ENCODE data around the gene RDH13.

RDH13 gene

DNA sequence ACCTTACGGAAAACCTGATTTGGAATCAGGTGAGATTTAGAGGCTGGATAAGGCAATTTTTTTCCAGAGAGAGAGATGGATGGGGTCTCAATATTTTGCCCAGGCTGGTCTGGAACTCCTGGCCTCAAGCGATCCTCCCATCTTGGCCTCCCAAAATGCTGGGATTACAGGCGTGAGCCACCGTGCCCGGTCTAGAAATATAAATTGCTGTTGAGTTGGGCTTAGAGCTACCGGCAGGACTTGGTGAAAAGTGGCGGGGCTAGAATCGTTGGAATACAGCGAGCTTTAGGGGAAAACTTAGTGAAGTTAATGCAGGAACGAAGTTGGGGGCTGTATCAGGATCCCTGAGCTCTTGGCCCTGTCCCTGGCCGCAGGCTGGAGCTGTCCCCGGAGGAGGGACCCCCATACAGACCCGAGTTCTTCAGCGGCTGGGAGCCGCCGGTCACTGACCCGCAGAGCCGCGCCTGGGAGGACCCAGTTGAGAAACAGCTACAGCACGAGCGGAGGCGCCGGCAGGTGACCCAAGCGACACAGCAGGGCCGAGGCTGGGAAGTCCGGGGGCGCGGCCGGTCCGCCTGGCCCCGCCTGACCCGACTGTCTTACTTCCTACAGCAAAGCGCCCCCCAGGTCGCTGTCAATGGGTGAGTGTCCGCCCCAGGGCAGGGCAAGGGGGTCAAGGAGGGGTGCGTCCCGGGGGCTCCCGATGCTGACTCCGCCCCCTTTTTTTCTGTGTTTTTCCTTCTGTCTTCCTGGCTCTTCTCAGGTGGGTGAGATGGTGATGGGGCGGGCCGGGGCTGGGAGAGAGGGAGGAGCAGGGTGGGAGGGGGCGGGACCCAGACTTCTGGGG lies 20.3 kb upstream of the RDH13 start:
- no peak overlapping the region; the same call in 1 of the 2 replicates for H3K4me3 ChIP-seq (ENCODE audit: low read length)
- no peak for DNase-seq (ENCODE audit: low read depth, low spot score)
- peaks cover 10% of the 10 kb centered on the region for H3K4me1 ChIP-seq (ENCODE audit: control insufficient read depth, insufficient read depth, low read length)

DNA sequence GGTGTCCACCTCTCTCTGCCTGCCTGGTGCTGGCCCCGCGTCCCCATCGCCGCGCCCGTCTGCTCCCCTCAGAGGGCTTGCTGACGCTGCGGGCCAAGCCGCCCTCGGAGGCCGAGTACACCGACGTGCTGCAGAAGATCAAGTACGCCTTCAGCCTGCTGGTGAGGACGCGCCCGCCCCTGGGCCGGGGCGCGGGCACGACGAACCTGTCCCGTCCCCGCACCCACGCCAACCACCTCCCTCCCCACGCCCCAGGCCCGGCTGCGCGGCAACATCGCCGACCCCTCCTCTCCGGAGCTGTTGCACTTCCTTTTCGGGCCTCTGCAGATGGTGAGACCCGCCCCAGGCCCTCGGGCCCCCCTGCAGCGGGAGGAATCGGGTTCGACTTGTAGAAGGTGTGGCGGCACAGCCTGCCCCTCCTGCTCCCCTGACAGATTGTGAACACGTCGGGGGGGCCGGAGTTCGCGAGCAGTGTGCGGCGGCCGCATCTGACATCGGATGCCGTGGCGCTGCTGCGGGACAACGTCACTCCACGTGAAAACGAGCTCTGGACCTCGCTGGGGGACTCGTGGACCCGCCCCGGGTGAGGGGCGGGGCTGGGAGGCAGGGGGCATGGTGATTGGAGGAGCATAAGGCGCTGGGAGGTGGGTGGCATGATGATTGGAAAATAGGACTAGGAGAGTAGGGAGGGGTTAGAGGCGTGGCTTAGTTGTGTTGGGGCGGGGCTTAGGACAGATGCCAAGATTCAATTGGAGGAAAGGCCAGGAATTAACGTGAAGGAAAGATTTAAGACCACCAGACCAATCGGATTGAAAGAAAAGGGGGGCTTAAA lies 19.3 kb upstream of the RDH13 start:
- no CpG with 5 or more reads among the region's 64 CpGs for WGBS (ENCODE audit: insufficient coverage, insufficient read length)
- Histone ChIP-seq H3K9me3 (ENCODE audit: control insufficient read depth, insufficient read depth, low read length) (no peaks in the 10 kb centered on the region), H3K36me3 (ENCODE audit: control insufficient read depth, insufficient read depth, low read length) (no peaks in the 10 kb centered on the region), H3K27me3 (ENCODE audit: control insufficient read depth, insufficient read depth, low read length) (peaks cover 5% of the 10 kb centered on the region), H3K4me1 (ENCODE audit: control insufficient read depth, insufficient read depth, low read length) (peaks cover 5% of the 10 kb centered on the region), H3K27ac (ENCODE audit: low read length) (no peak overlapping the region), H3K4me3 (ENCODE audit: low read length) (no peak overlapping the region)
- DNase-seq (ENCODE audit: low read depth, low spot score) = no peak

More for the DNA sequence above, 20.3 kb upstream of the RDH13 start:
- H3K27ac ChIP-seq (ENCODE audit: low read length) = no peak overlapping the region
- no peaks in the 10 kb centered on the region for H3K36me3 ChIP-seq (ENCODE audit: control insufficient read depth, insufficient read depth, low read length)
- peaks cover 5% of the 10 kb centered on the region for H3K27me3 ChIP-seq (ENCODE audit: control insufficient read depth, insufficient read depth, low read length)
- no CpG with 5 or more reads among the region's 42 CpGs for WGBS (ENCODE audit: insufficient coverage, insufficient read length)
- H3K9me3 ChIP-seq (ENCODE audit: control insufficient read depth, insufficient read depth, low read length) = no peaks in the 10 kb centered on the region

DNA sequence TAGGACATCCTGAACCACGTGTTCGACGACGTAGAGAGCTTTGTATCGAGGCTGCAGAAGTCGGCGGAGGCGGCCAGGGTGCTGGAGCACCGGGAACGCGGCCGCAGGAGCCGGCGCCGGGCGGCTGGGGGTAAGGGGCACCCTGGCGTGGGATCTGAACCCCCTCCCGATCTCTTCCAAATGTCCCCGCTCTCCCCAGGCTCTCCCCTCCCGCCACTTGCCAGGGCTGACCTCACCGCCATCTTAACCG lies 18.7 kb upstream of the RDH13 start:
- no peaks in the 10 kb centered on the region for H3K9me3 ChIP-seq (ENCODE audit: control insufficient read depth, insufficient read depth, low read length)
- H3K4me3 ChIP-seq (ENCODE audit: low read length) = no peak overlapping the region
- H3K36me3 ChIP-seq (ENCODE audit: control insufficient read depth, insufficient read depth, low read length) = no peaks in the 10 kb centered on the region
- peaks cover 5% of the 10 kb centered on the region for H3K27me3 ChIP-seq (ENCODE audit: control insufficient read depth, insufficient read depth, low read length)
- no CpG with 5 or more reads among the region's 22 CpGs for WGBS (ENCODE audit: insufficient coverage, insufficient read length)
- no peak overlapping the region for H3K27ac ChIP-seq (ENCODE audit: low read length)
- H3K4me1 ChIP-seq (ENCODE audit: control insufficient read depth, insufficient read depth, low read length) = peaks cover 5% of the 10 kb centered on the region
- DNase-seq (ENCODE audit: low read depth, low spot score) = no peak

DNA sequence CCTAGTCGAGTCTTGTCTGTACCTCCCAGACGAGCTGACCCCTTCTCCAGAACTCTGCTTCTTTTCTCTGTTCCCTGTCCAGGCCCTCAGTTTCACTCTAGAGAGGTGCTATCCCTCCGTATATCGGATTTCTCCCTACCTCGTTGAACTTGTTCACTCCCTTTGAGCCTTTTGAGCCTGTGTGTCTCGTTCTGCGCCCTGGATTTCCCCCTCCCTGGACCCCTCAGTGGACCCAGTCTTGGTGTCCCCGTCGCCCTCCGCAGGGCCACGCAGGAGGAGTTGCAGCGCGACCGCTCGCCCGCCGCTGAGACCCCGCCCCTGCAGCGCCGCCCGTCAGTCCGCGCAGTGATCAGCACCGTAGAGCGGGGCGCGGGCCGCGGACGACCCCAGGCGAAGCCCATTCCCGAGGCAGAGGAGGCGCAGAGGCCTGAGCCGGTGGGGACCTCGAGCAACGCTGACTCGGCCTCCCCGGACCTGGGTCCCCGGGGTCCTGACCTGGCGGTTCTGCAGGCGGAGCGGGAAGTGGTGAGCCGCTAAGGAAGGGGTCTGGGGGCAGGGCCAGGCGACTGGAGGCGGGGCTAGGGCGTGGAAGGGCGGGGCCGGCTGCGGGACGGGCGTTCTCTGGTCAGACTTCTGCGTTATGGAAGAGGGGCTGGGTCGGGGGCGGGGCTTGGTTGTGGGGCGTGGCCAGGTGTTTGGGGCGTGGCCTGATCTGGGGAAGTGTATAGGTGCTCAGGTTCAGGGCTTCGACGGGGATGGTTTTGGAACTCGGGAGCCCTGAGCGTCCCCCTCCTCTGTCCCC lies 18.2 kb upstream of the RDH13 start:
- Histone ChIP-seq H3K4me3 (ENCODE audit: low read length) (peak overlapping the region; percentile 66), H3K27me3 (ENCODE audit: control insufficient read depth, insufficient read depth, low read length) (peaks cover 5% of the 10 kb centered on the region), H3K4me1 (ENCODE audit: control insufficient read depth, insufficient read depth, low read length) (peaks cover 8% of the 10 kb centered on the region), H3K9me3 (ENCODE audit: control insufficient read depth, insufficient read depth, low read length) (no peaks in the 10 kb centered on the region), H3K27ac (ENCODE audit: low read length) (no peak overlapping the region), H3K36me3 (ENCODE audit: control insufficient read depth, insufficient read depth, low read length) (no peaks in the 10 kb centered on the region)
- WGBS (ENCODE audit: insufficient coverage, insufficient read length) = no CpG with 5 or more reads among the region's 60 CpGs
- DNase-seq (ENCODE audit: low read depth, low spot score) = no peak

DNA sequence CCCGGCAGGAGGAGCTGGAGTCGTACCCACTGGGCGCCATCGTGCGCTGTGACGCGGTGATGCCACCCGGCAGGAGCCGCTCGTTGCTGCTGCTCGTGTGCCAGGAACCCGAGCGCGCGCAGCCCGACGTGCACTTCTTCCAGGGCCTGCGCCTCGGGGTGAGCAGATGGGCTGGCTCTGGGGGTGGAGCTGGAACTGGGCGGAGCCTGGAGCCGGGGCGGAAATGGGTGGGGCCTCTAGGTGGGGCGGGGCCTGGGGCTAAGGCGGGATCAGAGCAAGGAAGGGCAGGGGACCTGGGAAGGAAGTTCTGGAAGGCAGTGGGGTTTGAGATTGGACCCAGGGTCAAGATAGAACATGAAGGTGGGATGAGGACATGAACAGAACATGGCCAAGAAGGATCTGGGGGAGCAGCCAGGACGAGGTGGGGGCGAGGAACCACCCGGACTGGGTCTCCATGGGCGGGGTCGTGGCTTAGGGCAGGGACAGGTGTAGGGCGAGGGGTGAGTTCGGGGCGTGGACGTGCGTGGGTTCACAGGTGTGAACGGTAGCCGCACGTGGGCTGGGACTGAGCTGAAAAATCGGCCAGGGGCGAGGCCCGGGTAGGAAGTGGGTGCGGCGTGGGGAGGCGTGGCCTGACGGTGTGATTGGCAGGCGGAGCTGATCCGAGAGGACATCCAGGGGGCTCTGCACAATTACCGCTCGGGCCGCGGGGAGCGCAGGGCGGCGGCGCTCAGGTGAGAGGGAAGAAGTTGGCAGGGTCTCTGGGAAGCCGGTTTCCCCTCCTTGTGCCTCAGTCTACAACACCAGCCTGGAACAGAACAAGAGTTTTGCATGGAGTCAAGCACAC lies 17.4 kb upstream of the RDH13 start:
- Histone ChIP-seq H3K4me3 (ENCODE audit: low read length) (peak overlapping the region; percentile 66; the same call in 1 of the 2 replicates), H3K27me3 (ENCODE audit: control insufficient read depth, insufficient read depth, low read length) (no peaks in the 10 kb centered on the region), H3K27ac (ENCODE audit: low read length) (no peak overlapping the region), H3K36me3 (ENCODE audit: control insufficient read depth, insufficient read depth, low read length) (no peaks in the 10 kb centered on the region), H3K9me3 (ENCODE audit: control insufficient read depth, insufficient read depth, low read length) (no peaks in the 10 kb centered on the region), H3K4me1 (ENCODE audit: control insufficient read depth, insufficient read depth, low read length) (peaks cover 5% of the 10 kb centered on the region)
- no peak for DNase-seq (ENCODE audit: low read depth, low spot score)
- no CpG with 5 or more reads among the region's 55 CpGs for WGBS (ENCODE audit: insufficient coverage, insufficient read length)

DNA sequence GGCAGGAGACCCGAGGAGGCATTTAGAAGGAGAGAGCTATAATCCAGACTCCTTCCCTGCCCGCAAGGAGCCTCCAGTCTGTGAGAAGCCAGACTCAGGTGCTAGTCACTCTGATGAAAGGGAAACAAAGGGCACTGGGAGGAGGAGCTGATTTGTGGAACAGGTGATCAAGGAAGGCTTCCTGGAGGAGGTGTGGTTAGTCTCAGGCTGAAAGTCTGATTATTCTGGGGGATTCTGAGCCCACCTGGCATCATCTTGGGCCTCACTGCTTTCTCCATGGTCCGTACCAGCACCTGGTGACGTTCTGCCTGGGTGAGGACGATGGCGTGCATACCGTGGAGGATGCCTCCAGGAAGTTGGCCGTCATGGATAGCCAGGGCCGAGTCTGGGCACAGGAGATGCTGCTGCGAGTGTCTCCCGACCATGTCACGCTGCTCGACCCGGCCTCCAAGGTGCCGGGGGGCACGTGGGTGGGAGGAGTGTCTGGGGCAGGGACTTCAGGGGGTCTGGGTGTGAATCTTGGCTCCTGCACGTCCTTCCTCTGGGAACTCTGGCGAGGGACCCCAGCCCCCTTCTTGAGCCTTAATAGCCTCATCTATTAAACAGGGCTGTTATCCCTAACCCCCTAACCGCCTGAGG lies 16.6 kb upstream of the RDH13 start:
- Histone ChIP-seq H3K4me3 (ENCODE audit: low read length) (no peak overlapping the region; the same call in 1 of the 2 replicates), H3K27ac (ENCODE audit: low read length) (no peak overlapping the region), H3K9me3 (ENCODE audit: control insufficient read depth, insufficient read depth, low read length) (no peaks in the 10 kb centered on the region), H3K4me1 (ENCODE audit: control insufficient read depth, insufficient read depth, low read length) (peaks cover 6% of the 10 kb centered on the region), H3K36me3 (ENCODE audit: control insufficient read depth, insufficient read depth, low read length) (no peaks in the 10 kb centered on the region), H3K27me3 (ENCODE audit: control insufficient read depth, insufficient read depth, low read length) (no peaks in the 10 kb centered on the region)
- DNase-seq (ENCODE audit: low read depth, low spot score) = no peak
- no CpG with 5 or more reads among the region's 19 CpGs for WGBS (ENCODE audit: insufficient coverage, insufficient read length)

DNA sequence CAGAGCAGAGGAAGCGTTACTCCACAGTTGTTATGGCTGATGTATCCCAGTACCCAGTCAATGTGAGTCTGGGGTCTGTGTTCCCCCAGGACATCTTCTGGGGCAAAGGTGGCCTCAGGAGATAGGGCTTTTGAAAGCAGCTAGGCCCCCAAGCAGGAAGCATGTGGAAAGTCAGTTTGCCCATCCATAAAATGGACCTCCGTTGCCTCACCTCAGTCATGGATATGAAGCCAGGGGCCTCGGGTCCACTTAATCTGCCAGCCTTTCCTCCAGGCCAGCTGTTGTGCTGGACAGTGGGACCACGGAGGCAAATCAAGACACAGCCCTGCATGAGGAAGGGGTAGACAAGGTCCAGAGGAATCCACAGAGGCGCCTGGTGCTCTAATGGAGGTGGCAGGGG lies 16.0 kb upstream of the RDH13 start:
- Histone ChIP-seq H3K36me3 (ENCODE audit: control insufficient read depth, insufficient read depth, low read length) (no peaks in the 10 kb centered on the region), H3K9me3 (ENCODE audit: control insufficient read depth, insufficient read depth, low read length) (no peaks in the 10 kb centered on the region), H3K27ac (ENCODE audit: low read length) (no peak overlapping the region), H3K4me3 (ENCODE audit: low read length) (no peak overlapping the region), H3K27me3 (ENCODE audit: control insufficient read depth, insufficient read depth, low read length) (no peaks in the 10 kb centered on the region), H3K4me1 (ENCODE audit: control insufficient read depth, insufficient read depth, low read length) (peaks cover 6% of the 10 kb centered on the region)
- no peak for DNase-seq (ENCODE audit: low read depth, low spot score)
- WGBS (ENCODE audit: insufficient coverage, insufficient read length) = no CpG with 5 or more reads among the region's 5 CpGs

DNA sequence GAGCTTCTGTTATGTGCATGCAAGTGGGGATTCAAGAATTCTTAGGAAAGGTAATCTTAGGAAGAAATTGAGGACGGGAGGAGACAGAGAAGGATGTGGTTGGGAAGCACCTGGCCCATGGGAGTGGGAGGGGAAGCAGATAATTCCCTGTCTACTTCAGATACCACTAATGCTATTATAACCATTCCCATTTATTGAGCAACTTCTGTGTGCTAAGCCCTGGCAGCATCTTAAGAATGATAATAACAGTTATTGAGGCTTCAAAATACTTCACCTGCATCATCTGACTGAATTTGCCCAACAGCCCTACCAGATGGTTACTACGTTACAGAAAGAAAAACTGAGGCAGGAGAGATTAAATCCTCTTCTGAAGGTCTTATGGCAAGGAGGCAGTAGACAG lies 14.2 kb upstream of the RDH13 start:
- no peaks in the 10 kb centered on the region for H3K36me3 ChIP-seq (ENCODE audit: control insufficient read depth, insufficient read depth, low read length)
- H3K27me3 ChIP-seq (ENCODE audit: control insufficient read depth, insufficient read depth, low read length) = no peaks in the 10 kb centered on the region
- WGBS (ENCODE audit: insufficient coverage, insufficient read length) = no CpG with 5 or more reads among the region's 2 CpGs

DNA sequence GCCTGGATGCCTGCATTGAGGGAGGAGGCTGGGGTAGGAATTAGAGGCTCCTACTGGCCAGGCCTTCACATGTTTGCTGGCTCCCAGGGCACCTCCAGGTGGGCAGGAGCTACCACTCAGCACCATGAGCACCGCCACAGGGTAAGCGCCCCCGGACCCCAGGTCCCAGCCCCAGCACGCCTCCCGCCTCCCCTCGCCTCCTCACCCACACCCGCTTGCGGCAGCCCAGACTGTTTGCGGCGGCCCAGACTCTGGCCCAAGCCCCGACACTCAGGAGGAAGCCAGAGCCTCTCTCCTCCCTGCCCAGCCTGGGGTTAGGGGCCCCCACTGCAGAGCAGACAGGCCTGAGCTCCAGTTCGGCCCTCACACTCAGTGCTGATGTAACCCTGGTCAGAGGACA lies 13.4 kb upstream of the RDH13 start:
- H3K36me3 ChIP-seq (ENCODE audit: control insufficient read depth, insufficient read depth, low read length) = no peaks in the 10 kb centered on the region
- no CpG with 5 or more reads among the region's 12 CpGs for WGBS (ENCODE audit: insufficient coverage, insufficient read length)
- no peak for DNase-seq (ENCODE audit: low read depth, low spot score)
- no peak overlapping the region for H3K27ac ChIP-seq (ENCODE audit: low read length)
- H3K4me1 ChIP-seq (ENCODE audit: control insufficient read depth, insufficient read depth, low read length) = peaks cover 6% of the 10 kb centered on the region
- no peak overlapping the region for H3K4me3 ChIP-seq (ENCODE audit: low read length)
- H3K27me3 ChIP-seq (ENCODE audit: control insufficient read depth, insufficient read depth, low read length) = no peaks in the 10 kb centered on the region
- H3K9me3 ChIP-seq (ENCODE audit: control insufficient read depth, insufficient read depth, low read length) = no peaks in the 10 kb centered on the region

More for the DNA sequence above, 14.2 kb upstream of the RDH13 start:
- Histone ChIP-seq H3K9me3 (ENCODE audit: control insufficient read depth, insufficient read depth, low read length) (no peaks in the 10 kb centered on the region), H3K4me3 (ENCODE audit: low read length) (no peak overlapping the region), H3K27ac (ENCODE audit: low read length) (no peak overlapping the region), H3K4me1 (ENCODE audit: control insufficient read depth, insufficient read depth, low read length) (peaks cover 6% of the 10 kb centered on the region)
- no peak for DNase-seq (ENCODE audit: low read depth, low spot score)

Data from iPS DF 6.9 (cell line).